Endothelial cell of umbilical vein (primary cell): ENCODE results near the gene PRR7.

Experiments
- EZH2 ChIP-seq: IDR thresholded peaks from 2 replicates; pipeline ENCODE4 v1.6.1; 2012; ENCODE audit warnings: borderline replicate concordance, low read depth, mild to moderate bottlenecking, moderate library complexity, low read length, inconsistent platforms; ENCODE audit not compliant: severe bottlenecking
- FOS ChIP-seq: IDR thresholded peaks from 2 replicates; pipeline ENCODE4 v1.6.1; 2011; ENCODE audit warnings: mild to moderate bottlenecking, low read length, moderate library complexity, borderline replicate concordance; ENCODE audit not compliant: insufficient read depth
- GATA2 ChIP-seq: IDR thresholded peaks from 2 replicates; pipeline ENCODE4 v1.7.0; 2011; ENCODE audit warnings: low read depth, mild to moderate bottlenecking, moderate library complexity, mixed read lengths, low read length; ENCODE audit not compliant: insufficient read length, insufficient read depth
- JUN ChIP-seq: IDR thresholded peaks from 2 replicates; pipeline ENCODE4 v1.6.1; 2011; ENCODE audit warnings: borderline replicate concordance, low read depth; ENCODE audit not compliant: insufficient read length, insufficient read depth
- MYC ChIP-seq: IDR thresholded peaks from one replicate; pipeline ENCODE4 v1.6.1; 2011; ENCODE audit warnings: mild to moderate bottlenecking, low read depth, low read length
- POLR2A ChIP-seq: IDR thresholded peaks from 2 replicates; pipeline ENCODE4 v1.6.1; 2012; ENCODE audit warnings: low read depth, mild to moderate bottlenecking, control low read depth, low read length
- POLR2AphosphoS5 ChIP-seq: IDR thresholded peaks from 2 replicates; pipeline ENCODE4 v1.6.1; 2012; ENCODE audit warnings: low read depth, mild to moderate bottlenecking, control low read depth, low read length, moderate library complexity; ENCODE audit not compliant: insufficient read depth
- TF ChIP-seq, protein P1 (sequence below), 2 donors: IDR thresholded peaks; 1 replicate in 1 of 2; 2 replicates in 1 of 2; pipeline ENCODE4 v1.5.1; 2011; ENCODE audit warnings: low read length in 2 of 2, mild to moderate bottlenecking in 2 of 2, moderate library complexity in 2 of 2, control low read depth in 1 of 2, inconsistent platforms in 1 of 2, low read depth in 1 of 2; ENCODE audit not compliant: insufficient read depth in 1 of 2; ENCODE audit errors: extremely low read depth in 1 of 2

DNA sequence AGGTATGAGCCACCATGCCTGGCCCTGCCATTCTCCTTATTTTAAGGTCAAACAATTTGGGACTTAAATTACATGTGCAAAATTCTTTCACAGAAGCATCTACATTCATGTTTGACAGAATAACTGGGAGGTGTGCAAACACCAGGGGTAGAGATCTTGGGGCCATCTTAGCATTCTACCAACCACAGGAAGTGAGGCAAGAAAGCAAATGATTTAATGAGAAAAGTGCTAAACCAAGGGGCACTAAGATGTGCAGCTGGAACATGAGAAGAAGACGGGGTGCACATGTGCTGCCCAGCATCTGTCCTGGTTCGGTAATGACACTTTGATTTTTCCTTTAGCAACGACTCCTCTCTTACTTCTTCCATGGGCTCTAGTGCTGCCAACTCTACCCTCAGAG is 36.0 kb upstream of the PRR7 start:
- TF ChIP-seq, protein P1, sequence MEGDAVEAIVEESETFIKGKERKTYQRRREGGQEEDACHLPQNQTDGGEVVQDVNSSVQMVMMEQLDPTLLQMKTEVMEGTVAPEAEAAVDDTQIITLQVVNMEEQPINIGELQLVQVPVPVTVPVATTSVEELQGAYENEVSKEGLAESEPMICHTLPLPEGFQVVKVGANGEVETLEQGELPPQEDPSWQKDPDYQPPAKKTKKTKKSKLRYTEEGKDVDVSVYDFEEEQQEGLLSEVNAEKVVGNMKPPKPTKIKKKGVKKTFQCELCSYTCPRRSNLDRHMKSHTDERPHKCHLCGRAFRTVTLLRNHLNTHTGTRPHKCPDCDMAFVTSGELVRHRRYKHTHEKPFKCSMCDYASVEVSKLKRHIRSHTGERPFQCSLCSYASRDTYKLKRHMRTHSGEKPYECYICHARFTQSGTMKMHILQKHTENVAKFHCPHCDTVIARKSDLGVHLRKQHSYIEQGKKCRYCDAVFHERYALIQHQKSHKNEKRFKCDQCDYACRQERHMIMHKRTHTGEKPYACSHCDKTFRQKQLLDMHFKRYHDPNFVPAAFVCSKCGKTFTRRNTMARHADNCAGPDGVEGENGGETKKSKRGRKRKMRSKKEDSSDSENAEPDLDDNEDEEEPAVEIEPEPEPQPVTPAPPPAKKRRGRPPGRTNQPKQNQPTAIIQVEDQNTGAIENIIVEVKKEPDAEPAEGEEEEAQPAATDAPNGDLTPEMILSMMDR (IDR thresholded peaks at IDR 0.05; ENCODE audit: extremely low read depth in 1 of 2, insufficient read depth in 1 of 2, low read depth in 1 of 2, low read length in 2 of 2), result no peak
- TF ChIP-seq POLR2A, result no peak
- TF ChIP-seq MYC, result no peak
- TF ChIP-seq POLR2AphosphoS5, result no peak
- TF ChIP-seq EZH2, result no peak
- no peak for TF ChIP-seq JUN
- TF ChIP-seq FOS, result no peak
- TF ChIP-seq GATA2, result no peak
